Right lobe of liver (tissue), 6 donors: Measurements from ENCODE around the gene TSPAN9. TPM values are rescaled to one million over a fixed set of nuclear protein-coding genes. Genes with fewer than 3 reads are reported as not detected.

Source experiments
- ATAC-seq, 4 donors: fragments of 200-7000 bp; cut with Tn5 transposase; one replicate each; pipeline ENCODE4 v1.9.1; 2020; ENCODE audit warnings: mild to moderate bottlenecking in 4 of 4, moderate library complexity in 4 of 4
- DNase-seq, 3 donors: peaks; one replicate each; pipeline ENCODE4 v3.0.0-alpha.2; 2020
- H3K27ac ChIP-seq, 3 donors: fragments of 200-600 bp; one replicate each; pipeline ENCODE4 v1.8.0; 2022
- H3K27me3 ChIP-seq, 2 donors: fragments of 200-600 bp; one replicate each; pipeline ENCODE4 v1.8.0; 2022
- H3K36me3 ChIP-seq, 4 donors: fragments of 200-600 bp; sonication (generic) in 1 of 4; one replicate each; pipeline versions ENCODE4 v1.5.1 to v1.8.0; 2017 to 2022; ENCODE audit warnings: control low read depth in 1 of 4
- H3K4me1 ChIP-seq, 4 donors: fragments of 200-600 bp; sonication (generic) in 1 of 4; one replicate each; pipeline versions ENCODE4 v1.5.1 to v1.8.0; 2017 to 2022; ENCODE audit warnings: control low read depth in 1 of 4
- H3K4me3 ChIP-seq, 3 donors: fragments of 200-600 bp; one replicate each; pipeline ENCODE4 v1.8.0; 2022
- H3K9me3 ChIP-seq, 4 donors: fragments of 200-600 bp; sonication (generic) in 1 of 4; one replicate each; pipeline versions ENCODE4 v1.5.1 to v1.8.0; 2017 to 2022; ENCODE audit warnings: control low read depth in 1 of 4
- POLR2A ChIP-seq: fragments of 450-650 bp; IDR thresholded peaks from one replicate; pipeline ENCODE4 v1.6.1; 2017; ENCODE audit warnings: antibody characterized with exemption, mild to moderate bottlenecking
- WGBS: methylation state at CpG from one replicate; pipeline ENCODE4 v1.1.6; 2018; ENCODE audit warnings: low coverage, low lambda C conversion rate; ENCODE audit not compliant: insufficient coverage; ENCODE audit errors: missing lambda C conversion rate; 5-methylcytosine and 5-hydroxymethylcytosine counted together
- intact Hi-C, 2 donors: fragments of 100-400 bp; cut with DNase I; formaldehyde crosslinking; loops; one replicate each; pipeline versions ENCODE4 v1.11.2 to v1.14.1; 2022
- total RNA-seq, 6 experiments: library from RNA; depleted of rRNA in 2 of 6; stranded (reverse); fragments of >200 nt in 2 of 6; fragmentation: NEBNext Ultra II Directional in 3 of 6; extraction: Animal tissue kit (Norgen Biotek cat#: 25700) in 3 of 6; gene quantifications; one replicate each; pipeline versions ENCODE4 v1.1.0 to v1.2.4, GENCODE V29; 2016 to 2023
- TF ChIP-seq, protein P1 (sequence below), 4 donors: fragments of 200-600 bp in 3 of 4; fragments of 450-650 bp in 1 of 4; IDR thresholded peaks; one replicate each; pipeline versions ENCODE4 v1.5.1 to v1.8.0; 2016 to 2022; ENCODE audit warnings: antibody characterized with exemption in 4 of 4, mild to moderate bottlenecking in 2 of 4
- donor health status: DM: no; HTN: yes; CAD: no.
- donor health status: DM: no; HTN: no; CAD: no.
- donor health status: DM: no; HTN: no; CAD: no.
- donor health status: DM: no; HTN: yes; CAD: no.
- donor health status: DM: no; HTN: yes; CAD: no.

The TSPAN9 gene
- total RNA-seq, 6 experiments from 2014 or later, result 23.7 to 53.2 (median 39.8) TPM

- no peaks in the 10 kb centered on the region for H3K36me3 ChIP-seq
- peak overlapping the region; percentile 63 to 85 (median 69) for H3K27ac ChIP-seq
- no peaks in the 10 kb centered on the region for H3K27me3 ChIP-seq
- peaks cover 0 to 39% (median 15%) of the 10 kb centered on the region in 4 donors for H3K4me1 ChIP-seq
- H3K9me3 ChIP-seq, result no peaks in the 10 kb centered on the region
- H3K4me3 ChIP-seq, result peak overlapping the region in 2 of 3 donors; percentile 12 to 33
- DNase-seq (peak; percentile 82 to 86 (median 85)), ATAC-seq (peak; percentile 79 to 83 (median 83))
- 11% methylated on average over 6 of the region's 10 CpGs for WGBS
- no peak for TF ChIP-seq POLR2A
- TF ChIP-seq, protein P1, sequence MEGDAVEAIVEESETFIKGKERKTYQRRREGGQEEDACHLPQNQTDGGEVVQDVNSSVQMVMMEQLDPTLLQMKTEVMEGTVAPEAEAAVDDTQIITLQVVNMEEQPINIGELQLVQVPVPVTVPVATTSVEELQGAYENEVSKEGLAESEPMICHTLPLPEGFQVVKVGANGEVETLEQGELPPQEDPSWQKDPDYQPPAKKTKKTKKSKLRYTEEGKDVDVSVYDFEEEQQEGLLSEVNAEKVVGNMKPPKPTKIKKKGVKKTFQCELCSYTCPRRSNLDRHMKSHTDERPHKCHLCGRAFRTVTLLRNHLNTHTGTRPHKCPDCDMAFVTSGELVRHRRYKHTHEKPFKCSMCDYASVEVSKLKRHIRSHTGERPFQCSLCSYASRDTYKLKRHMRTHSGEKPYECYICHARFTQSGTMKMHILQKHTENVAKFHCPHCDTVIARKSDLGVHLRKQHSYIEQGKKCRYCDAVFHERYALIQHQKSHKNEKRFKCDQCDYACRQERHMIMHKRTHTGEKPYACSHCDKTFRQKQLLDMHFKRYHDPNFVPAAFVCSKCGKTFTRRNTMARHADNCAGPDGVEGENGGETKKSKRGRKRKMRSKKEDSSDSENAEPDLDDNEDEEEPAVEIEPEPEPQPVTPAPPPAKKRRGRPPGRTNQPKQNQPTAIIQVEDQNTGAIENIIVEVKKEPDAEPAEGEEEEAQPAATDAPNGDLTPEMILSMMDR (IDR thresholded peaks at IDR 0.05), result no peak
- intact Hi-C loops, result no loop called here
Measured at GRCh38 chr12:3097186-3097804, 20.1 kb downstream of the TSPAN9 start.

DNA sequence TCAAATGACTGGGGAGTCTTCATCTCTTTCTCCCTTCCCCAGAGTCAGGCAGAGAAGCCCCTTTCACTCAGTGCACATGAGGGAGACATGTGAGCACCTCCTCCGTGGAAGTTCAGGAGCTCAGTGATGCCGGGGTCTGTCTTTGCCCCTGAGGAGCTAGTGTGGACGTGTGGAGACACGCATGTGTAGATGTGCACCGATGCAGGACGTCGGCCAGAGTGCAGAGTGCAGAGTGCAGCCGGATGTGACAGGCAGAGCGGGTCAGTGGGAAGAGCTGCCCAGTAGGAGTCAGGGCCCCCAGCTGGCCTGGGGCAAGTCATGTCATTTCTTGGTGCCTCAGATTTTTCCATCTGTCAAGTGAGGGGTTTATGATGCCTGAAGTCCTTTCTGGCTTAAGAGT is 20.7 kb downstream of the TSPAN9 start:
- intact Hi-C loops, result no loop called here
- H3K4me1 ChIP-seq, result peaks cover 0 to 36% (median 15%) of the 10 kb centered on the region in 4 donors
- DNase-seq (peak; percentile 83 to 91 (median 90)), ATAC-seq (peak; percentile 90 to 97 (median 95))
- H3K27me3 ChIP-seq, result no peaks in the 10 kb centered on the region
- no peaks in the 10 kb centered on the region for H3K36me3 ChIP-seq
- 10% methylated on average over 2 of the region's 9 CpGs for WGBS
- H3K4me3 ChIP-seq, result peak overlapping the region in 2 of 3 donors; percentile 12 to 33
- peak overlapping the region; percentile 63 to 85 (median 69) for H3K27ac ChIP-seq
- H3K9me3 ChIP-seq, result no peaks in the 10 kb centered on the region
- TF ChIP-seq, protein P1 (IDR thresholded peaks at IDR 0.05), result peak in 1 of 4 donors; percentile 17
- peak; percentile 52 for TF ChIP-seq POLR2A

DNA sequence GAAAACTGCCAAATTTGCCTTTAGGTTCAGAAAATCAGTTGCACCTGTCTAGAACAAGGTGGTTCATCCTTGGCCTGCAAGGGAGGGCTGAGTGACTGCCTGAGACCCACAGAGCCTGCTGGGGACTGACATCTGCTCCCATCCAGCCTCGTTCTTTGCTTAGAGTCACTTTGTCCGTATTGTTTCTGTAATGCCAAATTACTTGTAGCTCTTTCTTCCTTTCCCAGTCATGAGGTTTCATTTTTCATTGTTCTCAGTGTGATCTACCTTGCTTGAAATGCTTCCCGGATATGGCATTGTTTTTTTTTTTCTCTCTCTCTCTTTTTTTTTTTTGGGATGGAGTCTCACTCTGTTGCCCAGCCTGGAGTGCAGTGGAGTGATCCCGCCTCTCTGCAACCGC is 21.3 kb downstream of the TSPAN9 start:
- Histone ChIP-seq H3K36me3 (no peaks in the 10 kb centered on the region), H3K9me3 (no peaks in the 10 kb centered on the region), H3K4me1 (peaks cover 0 to 41% (median 17%) of the 10 kb centered on the region in 4 donors), H3K27me3 (no peaks in the 10 kb centered on the region), H3K4me3 (no peak overlapping the region), H3K27ac (peak overlapping the region; percentile 63 to 85 (median 69))
- ATAC-seq (no peak), DNase-seq (no peak)
- intact Hi-C loops, result no loop called here
- TF ChIP-seq, protein P1 (IDR thresholded peaks at IDR 0.05), result no peak
- no peak for TF ChIP-seq POLR2A
- 59% methylated on average over 5 of the region's 5 CpGs for WGBS

DNA sequence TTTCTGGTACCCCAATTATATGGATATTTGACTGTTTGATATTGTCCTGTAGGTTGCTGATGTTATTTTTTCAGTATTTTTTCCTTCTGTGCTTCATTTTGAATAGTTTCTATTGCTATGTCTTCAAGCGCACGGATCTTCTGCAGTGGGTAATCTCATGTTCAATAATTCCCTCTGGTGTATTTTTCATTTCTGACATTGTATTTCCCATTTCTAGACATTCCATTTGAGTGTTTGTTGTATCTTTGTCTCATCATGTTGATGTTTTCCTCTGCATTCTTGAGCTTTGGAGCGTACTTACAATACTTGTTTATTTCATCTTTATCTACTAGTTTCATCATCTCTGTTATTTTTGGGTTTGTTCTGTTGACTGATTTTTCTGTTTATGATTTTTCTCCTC is 22.0 kb downstream of the TSPAN9 start:
- 69% methylated on average over 3 of the region's 3 CpGs for WGBS
- Histone ChIP-seq H3K4me3 (no peak overlapping the region), H3K9me3 (no peaks in the 10 kb centered on the region), H3K4me1 (peaks cover 0 to 48% (median 20%) of the 10 kb centered on the region in 4 donors), H3K27me3 (no peaks in the 10 kb centered on the region), H3K36me3 (no peaks in the 10 kb centered on the region), H3K27ac (no peak overlapping the region)
- no peak for TF ChIP-seq POLR2A
- TF ChIP-seq, protein P1 (IDR thresholded peaks at IDR 0.05), result no peak
- intact Hi-C loops, result no loop called here
- DNase-seq, result no peak
- ATAC-seq, result no peak
